ENCODE measurements around the gene BTG2.
A peak's percentile ranks its signal among the peaks of the same experiment; 100 is the strongest.

DNA sequence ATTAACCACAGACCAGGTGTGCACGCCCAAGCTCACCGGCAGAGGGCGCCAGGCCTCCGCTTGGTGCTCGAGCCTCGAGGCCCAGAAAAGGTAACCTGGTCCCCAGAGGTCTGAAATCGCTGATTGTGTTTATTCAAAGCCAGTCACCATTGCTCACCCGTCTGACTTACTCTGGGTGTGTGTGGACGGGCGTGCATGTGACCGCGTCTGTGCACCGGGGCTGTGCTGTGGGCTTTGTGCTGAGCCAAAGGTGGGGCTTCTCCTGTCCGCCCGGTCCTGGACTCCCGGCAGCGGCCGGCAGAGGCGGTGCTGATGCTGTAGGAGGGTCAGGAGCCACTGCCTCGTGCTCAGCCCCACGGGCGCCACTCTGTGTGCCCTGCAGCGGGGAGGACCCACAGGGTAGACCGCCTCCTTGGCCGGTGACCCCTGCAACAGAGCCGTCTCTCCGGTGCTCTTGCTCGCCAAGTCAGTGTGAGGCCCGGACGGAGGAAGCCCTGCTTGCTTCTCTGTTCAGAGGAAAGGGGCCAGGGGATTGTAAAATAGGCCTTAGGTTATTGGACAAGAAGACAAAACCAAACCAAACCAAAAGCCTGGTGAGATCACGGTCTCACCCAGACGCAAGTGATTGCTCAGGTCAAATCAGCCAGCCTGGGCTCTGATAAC is 32.0 kb upstream of the BTG2 start:
- TF ChIP-seq, protein P1, sequence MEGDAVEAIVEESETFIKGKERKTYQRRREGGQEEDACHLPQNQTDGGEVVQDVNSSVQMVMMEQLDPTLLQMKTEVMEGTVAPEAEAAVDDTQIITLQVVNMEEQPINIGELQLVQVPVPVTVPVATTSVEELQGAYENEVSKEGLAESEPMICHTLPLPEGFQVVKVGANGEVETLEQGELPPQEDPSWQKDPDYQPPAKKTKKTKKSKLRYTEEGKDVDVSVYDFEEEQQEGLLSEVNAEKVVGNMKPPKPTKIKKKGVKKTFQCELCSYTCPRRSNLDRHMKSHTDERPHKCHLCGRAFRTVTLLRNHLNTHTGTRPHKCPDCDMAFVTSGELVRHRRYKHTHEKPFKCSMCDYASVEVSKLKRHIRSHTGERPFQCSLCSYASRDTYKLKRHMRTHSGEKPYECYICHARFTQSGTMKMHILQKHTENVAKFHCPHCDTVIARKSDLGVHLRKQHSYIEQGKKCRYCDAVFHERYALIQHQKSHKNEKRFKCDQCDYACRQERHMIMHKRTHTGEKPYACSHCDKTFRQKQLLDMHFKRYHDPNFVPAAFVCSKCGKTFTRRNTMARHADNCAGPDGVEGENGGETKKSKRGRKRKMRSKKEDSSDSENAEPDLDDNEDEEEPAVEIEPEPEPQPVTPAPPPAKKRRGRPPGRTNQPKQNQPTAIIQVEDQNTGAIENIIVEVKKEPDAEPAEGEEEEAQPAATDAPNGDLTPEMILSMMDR (IDR thresholded peaks at IDR 0.05) = peak; percentile 98 to 99 (median 98)
- TF ChIP-seq POLR2A (IDR thresholded peaks at IDR 0.05) = peak in 1 of 2 donors; percentile 29
- no peak for TF ChIP-seq EP300 (IDR thresholded peaks at IDR 0.05)
